Psoas muscle (tissue), 8 donors: ENCODE data around the gene SSBP4. TPM values are rescaled to one million over a fixed set of nuclear protein-coding genes. Genes with fewer than 3 reads are reported as not detected.

Experiments used
- ATAC-seq, 4 donors: fragments of 200-7000 bp; cut with Tn5 transposase; one replicate each; pipeline ENCODE4 v1.9.1; 2020; ENCODE audit warnings: moderate library complexity in 3 of 4, mild to moderate bottlenecking in 2 of 4
- DNase-seq, 2 donors: peaks; one replicate each; pipeline ENCODE4 v3.0.0-alpha.2; 2020
- H3K27ac ChIP-seq: fragments of 200-600 bp; one replicate; pipeline ENCODE4 v1.8.0; 2022
- H3K27me3 ChIP-seq, 3 donors: fragments of 200-600 bp in 1 of 3; one replicate each; pipeline versions ENCODE4 v1.6.1 to v1.8.0; 2013 to 2022; ENCODE audit warnings: low read length in 2 of 3, mild to moderate bottlenecking in 2 of 3, moderate library complexity in 1 of 3; ENCODE audit not compliant: insufficient read depth in 3 of 3
- H3K36me3 ChIP-seq, 2 donors: fragments of 200-600 bp in 1 of 2; one replicate each; pipeline versions ENCODE4 v1.6.1 to v1.8.0; 2013 to 2022; ENCODE audit warnings: low read depth in 1 of 2, mild to moderate bottlenecking in 1 of 2, moderate library complexity in 1 of 2; ENCODE audit not compliant: insufficient read depth in 1 of 2
- H3K4me1 ChIP-seq: fragments of 200-600 bp; one replicate; pipeline ENCODE4 v1.8.0; 2022
- H3K4me3 ChIP-seq: fragments of 200-600 bp; one replicate; pipeline ENCODE4 v1.8.0; 2022; ENCODE audit warnings: mild to moderate bottlenecking
- H3K9me3 ChIP-seq: fragments of 200-600 bp; one replicate; pipeline ENCODE4 v1.8.0; 2022
- CTCF ChIP-seq: fragments of 200-600 bp; IDR thresholded peaks from one replicate; pipeline ENCODE4 v1.8.0; 2022; ENCODE audit warnings: antibody characterized with exemption
- WGBS, 3 donors: extraction: QIAGEN DNeasy Blood & Tissue Kit; methylation state at CpG; one replicate each; pipeline versions ENCODE4 v1.1.6 to v1.1.7; 2013; 5-methylcytosine and 5-hydroxymethylcytosine counted together
- intact Hi-C, 2 donors: fragments of 100-400 bp; cut with DNase I; formaldehyde crosslinking; loops; one replicate each; pipeline versions ENCODE4 v1.11.0 to v1.14.2; 2022
- polyA plus RNA-seq, 3 donors: library from polyadenylated mRNA; stranded (reverse); fragments of 200-250 nt; gene quantifications; one replicate each; pipeline ENCODE4 v1.2.3, GENCODE V29; 2013
- total RNA-seq, 4 donors: library from RNA; stranded (reverse); fragmentation: NEBNext Ultra II Directional in 2 of 4; extraction: Animal tissue kit (Norgen Biotek cat#: 25700) in 2 of 4; gene quantifications; one replicate each; pipeline versions ENCODE4 v1.2.1 to v1.2.4, GENCODE V29; 2021 to 2023
- donor health status: healthy with polysubstance abuse.
- donor health status: DM: no; HTN: no; CAD: no; lungs with moderate emphysema.
- donor health status: Bipolar disorder and iron deficiency.
- donor health status: healthy.
- donor health status: DM: yes; HTN: yes; CAD: no.
- donor health status: DM: no; HTN: no; CAD: no.
- donor health status: DM: no; HTN: no; CAD: no.
- donor health status: DM: yes; HTN: yes; CAD: no.

SSBP4 gene
- total and polyA plus RNA-seq, 7 donors, result 25.8 to 46.1 (median 29.3) TPM

DNA sequence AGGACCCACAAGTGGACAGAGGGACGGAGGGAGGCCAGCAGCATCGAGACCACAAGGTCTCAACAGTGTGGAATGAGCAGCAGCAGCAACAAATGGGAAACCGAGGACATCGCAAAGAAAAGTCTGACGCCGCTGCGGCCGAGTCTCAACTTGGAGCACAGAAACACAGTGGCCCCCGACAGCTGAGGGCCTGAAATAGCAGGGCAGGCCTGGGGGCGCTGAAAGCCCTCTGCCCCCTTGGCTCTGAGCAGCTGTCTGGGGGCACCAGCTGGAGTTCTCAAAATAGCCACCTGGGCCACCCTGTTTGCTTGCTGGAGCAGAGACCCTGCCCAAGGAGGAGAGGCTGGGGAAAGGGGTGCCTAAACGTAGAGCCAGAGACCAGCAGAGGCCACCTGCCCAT, 24.6 kb downstream of the SSBP4 start:
- 63 to 73% (median 67%) methylated on average over 11 of the region's 11 CpGs for WGBS, 3 donors
- intact Hi-C loops, result no loop called here
- no peak for TF ChIP-seq CTCF
- DNase-seq (no peak), ATAC-seq (no peak)
- H3K27ac ChIP-seq, result no peak overlapping the region
- no peak overlapping the region for H3K4me3 ChIP-seq
- H3K27me3 ChIP-seq, result peaks cover 0 to 8% (median 5%) of the 10 kb centered on the region in 3 donors
- H3K4me1 ChIP-seq, result no peaks in the 10 kb centered on the region
- H3K36me3 ChIP-seq, result peaks cover 7 to 61% of the 10 kb centered on the region in 2 donors
- no peaks in the 10 kb centered on the region for H3K9me3 ChIP-seq

GRCh38 chr19:18444513-18444912, 25.3 kb downstream of the SSBP4 start:
- no peaks in the 10 kb centered on the region for H3K4me1 ChIP-seq
- no peak for TF ChIP-seq CTCF
- 81 to 88% (median 83%) methylated on average over 19 of the region's 19 CpGs for WGBS, 3 donors
- ATAC-seq (no peak), DNase-seq (no peak)
- H3K36me3 ChIP-seq, result peaks cover 11 to 68% of the 10 kb centered on the region in 2 donors
- H3K27ac ChIP-seq, result no peak overlapping the region
- intact Hi-C loops, result no loop called here
- H3K4me3 ChIP-seq, result no peak overlapping the region
- H3K9me3 ChIP-seq, result no peaks in the 10 kb centered on the region
- H3K27me3 ChIP-seq, result peaks cover 0 to 5% (median 3%) of the 10 kb centered on the region in 3 donors

DNA sequence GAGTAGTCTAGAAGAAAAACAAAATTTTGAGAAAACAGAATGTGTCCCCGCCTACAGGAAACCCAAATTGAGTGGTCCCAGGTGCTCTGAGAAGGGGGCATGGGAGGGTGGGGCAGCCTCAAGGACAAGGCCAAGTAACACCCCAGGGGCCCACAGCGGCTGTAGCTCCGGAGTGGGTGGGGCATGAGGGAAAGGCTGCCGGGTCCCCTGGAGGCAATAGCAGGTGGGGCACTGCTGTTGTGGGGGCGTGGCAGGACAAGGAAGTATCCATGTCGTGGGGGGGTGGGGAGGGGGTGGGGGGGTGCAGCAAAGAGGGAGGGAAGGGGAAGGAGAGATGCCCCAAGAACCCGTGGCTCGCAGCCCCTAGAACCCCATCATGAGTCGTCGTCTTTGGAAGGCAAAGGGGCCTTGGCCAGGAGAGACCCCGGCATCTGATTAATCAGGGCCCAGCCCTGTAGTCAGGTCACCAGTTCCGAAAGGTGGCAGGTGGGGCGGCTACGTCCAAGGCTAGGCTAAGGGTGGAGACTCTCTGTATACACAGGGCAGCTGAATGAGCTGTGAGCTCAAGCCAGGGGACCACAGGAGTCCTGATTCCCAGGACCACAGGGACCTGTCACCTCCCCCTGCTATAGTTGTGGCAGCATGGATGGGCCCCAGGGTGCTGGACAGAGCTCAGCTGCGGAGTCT, 26.2 kb downstream of the SSBP4 start:
- Histone ChIP-seq H3K36me3 (peaks cover 11 to 77% of the 10 kb centered on the region in 2 donors), H3K4me3 (no peak overlapping the region), H3K4me1 (peaks cover under 1% of the 10 kb centered on the region), H3K9me3 (no peaks in the 10 kb centered on the region), H3K27me3 (peaks cover 0 to 4% (median 0%) of the 10 kb centered on the region in 3 donors), H3K27ac (no peak overlapping the region)
- TF ChIP-seq CTCF, result no peak
- 74 to 79% (median 77%) methylated on average over 14 to 15 of the region's 15 CpGs for WGBS, 3 donors
- intact Hi-C loops, result no loop called here
- ATAC-seq (no peak), DNase-seq (no peak)

DNA sequence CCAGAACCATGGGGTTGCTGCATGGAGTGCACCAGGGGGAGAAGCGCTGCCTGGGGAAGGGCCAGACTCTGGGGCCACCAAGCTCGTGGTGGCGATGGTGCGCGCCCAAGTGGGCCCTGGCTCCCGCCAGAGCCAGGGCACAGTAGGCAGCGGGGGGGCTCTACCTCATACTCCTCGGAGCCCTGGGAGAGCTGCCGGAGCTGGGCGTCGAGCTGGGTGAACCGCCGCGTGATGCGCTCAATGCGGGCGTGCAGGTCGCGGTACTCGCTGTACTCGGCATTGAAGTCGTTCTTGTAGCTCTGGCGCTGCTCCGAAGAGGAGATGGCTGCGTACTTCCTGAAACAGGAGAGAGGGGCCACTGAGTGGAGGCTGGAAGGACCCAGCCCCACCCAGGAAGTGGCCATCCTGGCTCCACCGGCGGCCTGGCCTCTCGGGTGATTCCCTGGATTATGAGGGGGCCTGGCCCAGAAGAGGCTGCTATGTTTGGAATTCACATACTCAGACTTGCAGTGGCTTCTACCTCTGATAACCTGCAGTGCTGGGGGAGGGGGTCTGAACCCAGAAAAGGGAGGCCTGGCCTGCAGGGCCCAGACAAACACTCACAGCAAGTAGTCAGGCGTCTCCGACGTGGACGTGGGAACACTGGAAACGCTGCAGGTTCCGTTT, 27.1 kb downstream of the SSBP4 start:
- no peak for ATAC-seq
- peaks cover 8% of the 10 kb centered on the region for H3K4me1 ChIP-seq
- H3K36me3 ChIP-seq, result peaks cover 11 to 85% of the 10 kb centered on the region in 2 donors
- intact Hi-C loops, result no loop called here
- H3K27ac ChIP-seq, result no peak overlapping the region
- no peak for DNase-seq
- no peaks in the 10 kb centered on the region for H3K27me3 ChIP-seq
- TF ChIP-seq CTCF, result no peak
- no peaks in the 10 kb centered on the region for H3K9me3 ChIP-seq
- no peak overlapping the region for H3K4me3 ChIP-seq
- WGBS, 3 donors, result 83 to 86% (median 84%) methylated on average over 34 of the region's 34 CpGs
